ENCODE results near the gene CDK6. TPM values are rescaled to one million over a fixed set of nuclear protein-coding genes. Genes with fewer than 3 reads are reported as not detected.

Gene CDK6
- total and polyA plus RNA-seq, 9 of the 15 experiments (the other 6 are each of a cell fraction or from before 2014, with no cell fraction given) = 7.6 to 109 (median 44.4) TPM

DNA sequence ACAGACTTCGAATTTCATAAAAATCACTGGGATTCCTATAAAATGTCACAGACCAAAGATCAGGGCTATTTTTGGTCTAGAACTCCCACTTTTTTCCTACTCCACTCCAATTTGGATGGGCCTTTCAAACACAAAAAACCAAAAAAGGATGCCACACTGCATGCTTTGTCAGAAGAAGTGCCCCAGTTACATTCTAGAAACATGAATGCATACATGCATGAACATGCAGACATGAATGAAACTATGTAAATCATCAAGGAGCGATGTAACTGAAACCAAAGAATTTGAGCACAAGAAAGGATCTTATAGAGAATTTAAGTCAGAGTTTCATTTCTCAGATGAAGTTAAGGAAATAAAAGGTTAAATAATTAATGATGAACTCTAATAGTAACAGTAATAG lies 214.3 kb downstream of the CDK6 start:
- H3K27ac ChIP-seq (ENCODE audit: extremely low read depth, low read depth, low read length) = no peak overlapping the region
- no peaks in the 10 kb centered on the region for H3K9me1 ChIP-seq (ENCODE audit: control insufficient read depth, insufficient read depth, low read length)
- H4K20me1 ChIP-seq (replicated peaks; ENCODE audit: control insufficient read depth, insufficient read depth, low read length) = no peaks in the 10 kb centered on the region
- H3K36me3 ChIP-seq (ENCODE audit: control insufficient read depth, insufficient read depth, low read length) = peaks cover 36% of the 10 kb centered on the region
- no peak for ATAC-seq
- in situ Hi-C loops (cut with MboI) = loop anchor here (5.0 kb wide), 1 partner anchor 435 kb away; no protein-coding TSS in a partner anchor
- no peaks in the 10 kb centered on the region for H3K27me3 ChIP-seq (ENCODE audit: control insufficient read depth in 2 of 2, insufficient read depth in 2 of 2, low read length in 2 of 2)
- H3K79me2 ChIP-seq (ENCODE audit: control insufficient read depth, insufficient read depth, low read length) = no peaks in the 10 kb centered on the region
- H3K9me3 ChIP-seq (replicated peaks; ENCODE audit: control insufficient read depth, insufficient read depth, low read depth, low read length) = no peaks in the 10 kb centered on the region
- no peak overlapping the region for H3K4me3 ChIP-seq
- H2AFZ ChIP-seq (ENCODE audit: low read depth, low read length) = no peak overlapping the region
- no peak for FAIRE-seq
- no TSS peak for BruUV-seq (replicated peaks)
- intact Hi-C loops (cut with micrococcal nuclease) = loop anchor here (5.0 to 10.0 kb wide), 3 partner anchors 55 to 603 kb away; partner anchors contain the start of gene HEPACAM2
- ChIA-PET POLR2A (interaction anchor here (1.1 kb wide), 1 partner anchor 33 kb away, joined by 4 read pairs; no protein-coding TSS in a partner anchor), CTCF (ENCODE audit: low intra/inter-chr PET ratio) (interaction anchor here (0.7 to 2.5 kb wide), 4 partner anchors 211 to 433 kb away, joined by 3 to 44 read pairs (median 4); no protein-coding TSS in a partner anchor)
- DNase-seq (ENCODE audit: extremely low read depth in 1 of 4, low spot score in 3 of 4) = no peak
- 75% methylated on average over 2 of the region's 2 CpGs for whole genome bisulfite sequencing (ENCODE audit: insufficient coverage, low coverage, missing lambda C conversion rate)
- H3K9ac ChIP-seq (ENCODE audit: insufficient read depth in 1 of 2, low read depth in 2 of 2, low read length in 2 of 2) = no peak overlapping the region
- no peak overlapping the region for H3K4me2 ChIP-seq (ENCODE audit: insufficient read depth, low read length)
- peaks cover 0 to 3% of the 10 kb centered on the region in 2 experiments; a peak in 1 of 5 replicates for H3K4me1 ChIP-seq (replicated peaks in 1 of 2; ENCODE audit: control insufficient read depth in 2 of 2, insufficient read depth in 2 of 2, low read length in 2 of 2)
- TF ChIP-seq SMARCA4 (IDR thresholded peaks at IDR 0.05) (no peak), SP1 (CRISPR knock-in tag; IDR thresholded peaks at IDR 0.05) (no peak), ZNF41 (CRISPR knock-in tag; conservative IDR thresholded peaks at IDR 0.05) (no peak), ZBTB40 (IDR thresholded peaks at IDR 0.05) (no peak), ZBTB40 (CRISPR knock-in tag; IDR thresholded peaks at IDR 0.05) (no peak), HDAC3 (IDR thresholded peaks at IDR 0.05; ENCODE audit: borderline replicate concordance, partially characterized antibody) (no peak), ZNF589 (CRISPR knock-in tag; IDR thresholded peaks at IDR 0.05; ENCODE audit: low read depth) (no peak), HNRNPH1 (optimal IDR thresholded peaks at IDR 0.05; ENCODE audit: low read depth, low read length) (no peak), JUND (IDR thresholded peaks at IDR 0.05; ENCODE audit: borderline replicate concordance, low read depth, low read length) (no peak), JUND (tag; IDR thresholded peaks at IDR 0.05; ENCODE audit: borderline replicate concordance, low read depth, low read length) (no peak), XRCC4 (IDR thresholded peaks at IDR 0.05; ENCODE audit: extremely low read depth, insufficient read depth, insufficient read length) (no peak), LARP7 (IDR thresholded peaks at IDR 0.05) (no peak), POLR2H (tag; IDR thresholded peaks at IDR 0.05; ENCODE audit: low read depth) (no peak), NRF1 (conservative IDR thresholded peaks at IDR 0.05 in 1 of 2, IDR thresholded peaks at IDR 0.05 in 1 of 2) (no peak)
- TF ChIP-seq, protein P1, sequence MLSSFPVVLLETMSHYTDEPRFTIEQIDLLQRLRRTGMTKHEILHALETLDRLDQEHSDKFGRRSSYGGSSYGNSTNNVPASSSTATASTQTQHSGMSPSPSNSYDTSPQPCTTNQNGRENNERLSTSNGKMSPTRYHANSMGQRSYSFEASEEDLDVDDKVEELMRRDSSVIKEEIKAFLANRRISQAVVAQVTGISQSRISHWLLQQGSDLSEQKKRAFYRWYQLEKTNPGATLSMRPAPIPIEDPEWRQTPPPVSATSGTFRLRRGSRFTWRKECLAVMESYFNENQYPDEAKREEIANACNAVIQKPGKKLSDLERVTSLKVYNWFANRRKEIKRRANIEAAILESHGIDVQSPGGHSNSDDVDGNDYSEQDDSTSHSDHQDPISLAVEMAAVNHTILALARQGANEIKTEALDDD (IDR thresholded peaks at IDR 0.05) = no peak

Measured in K562 (cell line).